Heart left ventricle (tissue), 16 donors: ENCODE results near the gene FGF22. TPM values are rescaled to one million over a fixed set of nuclear protein-coding genes. Genes with fewer than 3 reads are reported as not detected.

Experiments used
- ATAC-seq, 4 donors: fragments of 200-7000 bp; cut with Tn5 transposase; one replicate each; pipeline ENCODE4 v1.9.1; 2020 to 2022; ENCODE audit warnings: moderate library complexity in 4 of 4, mild to moderate bottlenecking in 3 of 4, moderate number of reproducible peaks in 1 of 4
- DNase-seq, 5 donors: peaks; one replicate each; pipeline ENCODE4 v3.0.0-alpha.2; 2020
- H3K27ac ChIP-seq, 12 donors: fragments of 200-600 bp; sonication (generic) in 4 of 12; one replicate each; pipeline versions ENCODE4 v1.5.0 to v1.8.0; 2016 to 2022; ENCODE audit warnings: mild to moderate bottlenecking in 2 of 12
- H3K27me3 ChIP-seq, 9 donors: fragments of 200-600 bp; sonication (generic) in 2 of 9; one replicate each; pipeline versions ENCODE4 v1.5.1 to v1.8.0; 2016 to 2022; ENCODE audit warnings: mild to moderate bottlenecking in 3 of 9
- H3K36me3 ChIP-seq, 9 donors: fragments of 200-600 bp; sonication (generic) in 2 of 9; one replicate each; pipeline versions ENCODE4 v1.5.0 to v1.8.0; 2018 to 2022; ENCODE audit warnings: mild to moderate bottlenecking in 2 of 9
- H3K4me1 ChIP-seq, 12 donors: fragments of 200-600 bp; sonication (generic) in 4 of 12; one replicate each; pipeline versions ENCODE4 v1.5.0 to v1.8.0; 2016 to 2022; ENCODE audit warnings: mild to moderate bottlenecking in 3 of 12
- H3K4me3 ChIP-seq, 12 donors: fragments of 200-600 bp; sonication (generic) in 4 of 12; one replicate each; pipeline versions ENCODE4 v1.5.0 to v1.8.0; 2017 to 2022; ENCODE audit warnings: mild to moderate bottlenecking in 9 of 12, moderate library complexity in 4 of 12
- H3K9me3 ChIP-seq, 12 donors: fragments of 200-600 bp; sonication (generic) in 4 of 12; one replicate each; pipeline versions ENCODE4 v1.5.0 to v1.8.0; 2016 to 2022; ENCODE audit warnings: mild to moderate bottlenecking in 1 of 12
- CTCF ChIP-seq, 12 donors: fragments of 200-600 bp; sonication (generic) in 4 of 12; IDR thresholded peaks; one replicate each; pipeline versions ENCODE4 v1.5.0 to v1.8.0; 2018 to 2022; ENCODE audit warnings: antibody characterized with exemption in 12 of 12, mild to moderate bottlenecking in 5 of 12
- POLR2A ChIP-seq, 2 donors: fragments of 450-650 bp; IDR thresholded peaks; one replicate each; pipeline ENCODE4 v1.6.1; 2017; ENCODE audit warnings: antibody characterized with exemption in 2 of 2, mild to moderate bottlenecking in 2 of 2, moderate library complexity in 2 of 2
- WGBS, 4 donors: extraction: QIAGEN DNeasy Blood & Tissue Kit in 2 of 4; methylation state at CpG; one replicate each; pipeline versions ENCODE4 v1.1.5 to v1.1.7; 2013 to 2018; 5-methylcytosine and 5-hydroxymethylcytosine counted together
- intact Hi-C, 10 donors: fragments of 100-400 bp; cut with DNase I; formaldehyde crosslinking; loops; one replicate each; pipeline versions ENCODE4 v1.11.1 to v1.14.2; 2022
- polyA plus RNA-seq, 2 donors: library from polyadenylated mRNA; stranded (reverse); fragments of 200-250 nt; gene quantifications; one replicate each; pipeline ENCODE4 v1.2.3, GENCODE V29; 2013
- total RNA-seq, 9 donors: library from RNA; depleted of rRNA in 2 of 9; stranded (reverse); fragments of >200 nt in 2 of 9; fragmentation: NEBNext Ultra II Directional in 3 of 9; extraction: Animal tissue kit (Norgen Biotek cat#: 25700) in 3 of 9; gene quantifications; one replicate each; pipeline versions ENCODE4 v1.1.0 to v1.2.4, GENCODE V29; 2016 to 2023
- donor health status: ischemic (EF 13 %, LVEDD 7.1; RV severe dilation, severe dysfunction).
- donor health status: healthy with polysubstance abuse.
- donor health status: DM: no; HTN: yes; CAD: no.
- donor health status: DM: no; HTN: no; CAD: no.
- donor health status: ischemic (EF 25% LVEDD 6.9; RV normal size, moderate dysfunction).
- donor health status: ischemic (EF 25% LVEDD 5.7; RV mildly dilated, moderate dysfunction).
- donor health status: healthy.
- donor health status: DM: yes; HTN: yes; CAD: no.
- donor health status: ischemic (EF 35%, LVEDD 5.7; RV mildly dilated, moderate dysfunction).
- donor health status: nonischemic (EF 11% LVEDD 7.7; RV severe dilation, severe dysfunction).
- donor health status: DM: yes; HTN: yes; CAD: no.
- donor health status: PGD.
- donor health status: ischemic (EF 29% LVEDD 5.4; RV normal size, mild dysfunction).
- donor health status: nonischemic (EF 23%, LVEDD 6.1; RV moderate dilation, normal function).

Gene FGF22
- total and polyA plus RNA-seq, 11 donors, result 0.07 to 0.36 (median 0.16) TPM; not detected in 6

DNA sequence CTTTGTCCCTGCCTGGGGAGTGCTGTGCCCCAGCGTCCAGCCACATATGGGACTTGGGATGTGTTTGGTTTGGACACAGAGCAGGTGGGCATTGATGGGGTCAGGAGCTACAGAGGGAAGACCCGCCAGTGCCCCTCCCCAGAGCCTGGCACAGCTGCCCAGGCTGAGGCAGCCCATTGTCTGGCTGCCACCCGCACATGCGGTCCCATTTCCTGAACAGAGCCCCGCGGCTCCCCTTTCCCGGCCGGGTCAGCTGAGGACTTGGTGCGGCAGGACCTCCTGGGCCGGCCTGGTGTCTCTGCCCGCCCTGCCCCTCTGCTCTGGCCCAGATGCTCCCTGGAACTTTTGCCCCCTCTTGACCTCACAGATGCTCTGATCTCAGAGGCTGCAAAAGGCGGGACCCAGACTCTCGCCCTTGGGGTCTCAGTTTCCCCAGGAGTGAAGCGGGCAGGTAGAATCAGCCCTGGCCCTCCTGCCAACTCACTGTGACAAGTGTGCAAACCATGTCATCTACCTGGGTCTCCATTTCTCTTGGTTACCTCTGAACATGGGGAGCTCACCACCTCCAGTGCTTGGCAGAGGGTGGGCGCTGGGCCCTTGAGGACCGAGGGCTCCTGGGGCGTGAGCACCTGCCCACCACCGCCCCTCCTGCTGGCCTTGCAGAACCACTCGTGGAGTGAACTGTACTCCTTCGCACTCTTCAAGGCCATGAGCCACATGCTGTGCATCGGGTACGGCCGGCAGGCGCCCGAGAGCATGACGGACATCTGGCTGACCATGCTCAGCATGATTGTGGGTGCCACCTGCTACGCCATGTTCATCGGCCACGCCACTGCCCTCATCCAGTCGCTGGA lies 32.2 kb upstream of the FGF22 start:
- intact Hi-C loops, result no loop called here
- 79 to 86% (median 84%) methylated on average over 21 to 30 of the region's 30 CpGs for WGBS, 4 donors
- TF ChIP-seq POLR2A (IDR thresholded peaks at IDR 0.05), result no peak
- TF ChIP-seq CTCF (IDR thresholded peaks at IDR 0.05), result no peak
- no peak for DNase-seq
- H3K36me3 ChIP-seq, result no peaks in the 10 kb centered on the region
- H3K9me3 ChIP-seq, result no peaks in the 10 kb centered on the region
- H3K27ac ChIP-seq, result no peak overlapping the region
- H3K27me3 ChIP-seq, result no peaks in the 10 kb centered on the region
- no peak for ATAC-seq
- H3K4me3 ChIP-seq, result no peak overlapping the region
- H3K4me1 ChIP-seq, result peaks cover 0 to 33% (median 13%) of the 10 kb centered on the region in 12 donors

DNA sequence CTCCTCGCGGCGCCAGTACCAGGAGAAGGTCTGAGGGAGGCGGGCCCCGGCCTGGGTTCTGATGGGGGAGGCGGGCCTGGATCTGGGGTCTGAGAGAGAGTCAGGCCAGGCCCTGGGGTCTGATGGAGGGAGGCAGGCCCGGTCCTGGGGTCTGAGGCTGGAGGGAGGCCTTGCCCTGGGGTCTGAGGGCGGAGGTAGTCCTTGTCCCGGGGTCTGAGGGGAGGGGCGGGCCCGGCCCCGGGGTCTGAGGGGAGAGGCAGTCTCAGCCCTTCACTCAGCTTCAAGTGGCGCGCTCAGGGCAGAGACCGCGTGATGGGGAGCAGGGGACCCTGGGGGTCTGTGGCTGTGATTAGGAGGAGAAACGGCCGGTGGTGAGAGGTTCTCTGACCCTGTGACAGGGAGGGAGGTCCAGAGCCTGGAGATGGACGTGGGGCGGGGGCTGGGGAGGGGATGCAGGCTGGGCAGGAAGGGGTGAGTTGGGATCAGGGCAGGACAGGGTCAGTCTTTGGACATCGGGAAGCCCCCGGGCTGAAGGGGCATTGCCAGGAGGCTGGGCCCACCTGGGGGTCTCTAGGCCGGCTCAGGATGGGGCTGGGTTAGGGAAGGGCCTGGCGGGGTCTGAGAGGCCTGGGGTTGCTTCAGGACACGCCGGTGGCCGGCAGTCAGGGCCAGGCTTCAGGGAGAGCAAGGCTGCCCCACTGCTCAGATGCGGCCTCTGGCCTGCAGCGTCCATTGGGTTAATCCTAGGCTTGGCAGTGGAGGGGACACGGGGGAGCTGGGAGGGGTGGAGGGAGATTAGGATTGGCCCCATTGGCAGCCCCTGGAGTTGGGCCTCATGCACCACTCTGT lies 31.3 kb upstream of the FGF22 start:
- peak; percentile 15 to 28 (median 20) for ATAC-seq

GRCh38 chr19:609004-609346 lies 30.7 kb upstream of the FGF22 start:
- intact Hi-C loops, result no loop called here
- TF ChIP-seq POLR2A (IDR thresholded peaks at IDR 0.05) (no peak), CTCF (IDR thresholded peaks at IDR 0.05) (no peak)
- H3K36me3 ChIP-seq, result no peaks in the 10 kb centered on the region
- H3K4me3 ChIP-seq, result no peak overlapping the region
- peaks cover 0 to 33% (median 13%) of the 10 kb centered on the region in 12 donors for H3K4me1 ChIP-seq
- H3K27ac ChIP-seq, result peak overlapping the region in 9 of 12 donors; percentile 20 to 68 (median 59)
- H3K9me3 ChIP-seq, result no peaks in the 10 kb centered on the region
- peak; percentile 67 to 80 (median 74) for DNase-seq
- no peaks in the 10 kb centered on the region for H3K27me3 ChIP-seq
- 46 to 63% (median 53%) methylated on average over 18 to 22 of the region's 22 CpGs for WGBS, 4 donors
- peak; percentile 59 to 83 (median 66) for ATAC-seq

More for the DNA sequence above, 31.3 kb upstream of the FGF22 start:
- Histone ChIP-seq H3K27me3 (no peaks in the 10 kb centered on the region), H3K4me1 (peaks cover 0 to 33% (median 13%) of the 10 kb centered on the region in 12 donors), H3K27ac (peak overlapping the region in 7 of 12 donors; percentile 20 to 68 (median 46)), H3K36me3 (no peaks in the 10 kb centered on the region), H3K4me3 (no peak overlapping the region), H3K9me3 (no peaks in the 10 kb centered on the region)
- DNase-seq, result no peak
- no peak for TF ChIP-seq CTCF (IDR thresholded peaks at IDR 0.05)
- TF ChIP-seq POLR2A (IDR thresholded peaks at IDR 0.05), result no peak
- 72 to 85% (median 80%) methylated on average over 21 to 30 of the region's 30 CpGs for WGBS, 4 donors
- intact Hi-C loops, result no loop called here
